K562 (cell line): ENCODE measurements around the gene MPIG6B. TPM values are rescaled to one million over a fixed set of nuclear protein-coding genes. Genes with fewer than 3 reads are reported as not detected.
A peak's percentile ranks its signal among the peaks of the same experiment; 100 is the strongest.

ENCODE experiments used
- BACH1 ChIP-seq: fragments of 200-800 bp; sonication (Bioruptor generic); IDR thresholded peaks from 2 replicates; pipeline ENCODE4 v1.6.1; 2016; ENCODE audit warnings: missing genetic modification characterization, missing compliant biosample characterization
- BCOR ChIP-seq: fragments of 450-650 bp; IDR thresholded peaks from 2 replicates; pipeline ENCODE4 v1.6.1; 2016
- DIDO1 ChIP-seq: fragments of 450-650 bp; IDR thresholded peaks from 2 replicates; pipeline ENCODE4 v1.6.1; 2016; ENCODE audit warnings: low read depth, missing biosample characterization, missing genetic modification characterization
- HMGN3 ChIP-seq: IDR thresholded peaks from 2 replicates; pipeline ENCODE4 v1.6.1; 2011; ENCODE audit warnings: borderline replicate concordance, low read depth, mild to moderate bottlenecking, mixed read lengths, low read length; ENCODE audit not compliant: insufficient read length; ENCODE audit errors: extremely low read depth
- KLF13 ChIP-seq: fragments of 450-650 bp; IDR thresholded peaks from 2 replicates; pipeline ENCODE4 v1.6.1; 2016; ENCODE audit warnings: missing genetic modification characterization, low read depth, mild to moderate bottlenecking, missing compliant biosample characterization, moderate library complexity, borderline replicate concordance
- NFRKB ChIP-seq: fragments of 450-650 bp; IDR thresholded peaks from 2 replicates; pipeline ENCODE4 v1.6.1; 2016; ENCODE audit warnings: low read depth
- SMAD4 ChIP-seq: fragments of 250-450 bp; sonication (Bioruptor Pico); conservative IDR thresholded peaks from 2 replicates; pipeline ENCODE4 v1.8.0; 2021; ENCODE audit warnings: inconsistent platforms, mild to moderate bottlenecking, moderate library complexity
- SNIP1 ChIP-seq: fragments of 450-650 bp; IDR thresholded peaks from 2 replicates; pipeline ENCODE4 v1.7.1; 2017; ENCODE audit warnings: low read depth, mild to moderate bottlenecking
- XRCC5 ChIP-seq: fragments of 200-400 bp; formaldehyde crosslinking; IDR thresholded peaks from 2 replicates; pipeline ENCODE4 v1.6.1; 2017; ENCODE audit warnings: low read depth, mild to moderate bottlenecking, low read length
- YY1 ChIP-seq, 3 experiments: IDR thresholded peaks; 2 replicates each; pipeline ENCODE4 v1.6.1; 2011; ENCODE audit warnings: low read length in 2 of 3, mild to moderate bottlenecking in 2 of 3, moderate library complexity in 2 of 3, borderline replicate concordance in 1 of 3, control low read depth in 1 of 3, low read depth in 1 of 3; ENCODE audit not compliant: insufficient read depth in 3 of 3, insufficient replicate concordance in 2 of 3, control insufficient read depth in 1 of 3, insufficient read length in 1 of 3; ENCODE audit errors: extremely low read depth in 1 of 3
- ZC3H4 ChIP-seq: sonication (generic); formaldehyde crosslinking; IDR thresholded peaks from 2 replicates; pipeline ENCODE4 v1.9.0; 2021; ENCODE audit warnings: missing genetic modification reagents, borderline replicate concordance
- ZMIZ1 ChIP-seq, 2 experiments: fragments of 150-350 bp in 1 of 2; IDR thresholded peaks; 2 replicates each; pipeline ENCODE4 v1.6.1; 2012 to 2016; ENCODE audit warnings: low read depth in 2 of 2, low read length in 2 of 2, mild to moderate bottlenecking in 1 of 2, moderate library complexity in 1 of 2
- ZNF41 ChIP-seq: fragments of 250-450 bp; sonication (Bioruptor Pico); conservative IDR thresholded peaks from 2 replicates; pipeline ENCODE4 v1.4.0; 2020; ENCODE audit warnings: mild to moderate bottlenecking
- polyA plus RNA-seq, 8 experiments: library from polyadenylated mRNA; depleted of rRNA in 4 of 8; stranded (reverse) in 5 of 8; unstranded in 3 of 8; fragments of >200 nt; fragmentation: Nextera tagmentation in 2 of 8; fragmentation: Illumina TruSeq in 1 of 8; extraction: Ambion mirVana in 2 of 8; extraction: Trizol in 1 of 8; gene quantifications; 2 replicates each; pipeline versions ENCODE4 v1.2.1 to v1.2.3, GENCODE V29; 2011 to 2014; ENCODE audit warnings: inconsistent platforms in 1 of 8, missing spikeins in 1 of 8
- total RNA-seq, 7 experiments: library from RNA; depleted of rRNA in 6 of 7; stranded (reverse); fragments of >200 nt in 6 of 7; fragmentation: Illumina TruSeq in 2 of 7; extraction: Trizol in 2 of 7; gene quantifications; 2 replicates each; pipeline versions ENCODE4 v1.2.1 to v1.2.3, GENCODE V29; 2011 to 2021; ENCODE audit warnings: low replicate concordance in 1 of 7

Gene MPIG6B
- total and polyA plus RNA-seq, 9 of the 15 experiments (the other 6 are each of a cell fraction or from before 2014, with no cell fraction given), result 0.11 to 1.2 (median 0.28) TPM; not detected in 1

GRCh38 chr6:31702819-31703716 lies 20.1 kb upstream of the MPIG6B start, which contains the start of gene ABHD16A (continued):
- peak in 1 of 2 experiments; percentile 85; a peak in 3 of 4 replicates for TF ChIP-seq ZMIZ1 (IDR thresholded peaks at IDR 0.05; ENCODE audit: low read depth in 2 of 2, low read length in 2 of 2)
- peak in 2 of 3 experiments; percentile 83 to 86 for TF ChIP-seq YY1 (IDR thresholded peaks at IDR 0.05; ENCODE audit: borderline replicate concordance in 1 of 3, control insufficient read depth in 1 of 3, extremely low read depth in 1 of 3, insufficient read depth in 3 of 3, insufficient read length in 1 of 3, insufficient replicate concordance in 2 of 3, low read depth in 1 of 3, low read length in 2 of 3)
- TF ChIP-seq KLF13, result peak; percentile 53; the same call in 1 of the 2 replicates
- peak; percentile 53; the same call in 1 of the 2 replicates for TF ChIP-seq DIDO1
- peak; percentile 80; the same call in 1 of the 2 replicates for TF ChIP-seq ZC3H4
- peak; percentile 54; the same call in 1 of the 2 replicates for TF ChIP-seq BCOR
- peak; percentile 96 for TF ChIP-seq HMGN3
- TF ChIP-seq SNIP1, result peak; percentile 27; the same call in 1 of the 2 replicates
- peak; percentile 80 for TF ChIP-seq NFRKB
- TF ChIP-seq XRCC5, result 0 out of 2 replicates have a peak, but pooled peaks have one; percentile 61
- peak; percentile 39; the same call in 1 of the 2 replicates for TF ChIP-seq SMAD4 (CRISPR knock-in tag)
- TF ChIP-seq BACH1 (tag), result peak; percentile 60; the same call in 1 of the 2 replicates
- TF ChIP-seq ZNF41 (CRISPR knock-in tag), result 0 out of 2 replicates have a peak, but pooled peaks have one; percentile 50
